Stimulated activated CD8-positive, alpha-beta memory T cell treated with anti-CD3 and anti-CD28 coated beads, Interleukin-12 subunit alpha, Interleukin-12 subunit beta, amount 100 ng/mL, for 24 hours (primary cell): ENCODE data around the gene BRD7.

Experiments
- DNase-seq: peaks from one replicate; pipeline ENCODE4 v3.0.0-alpha.2; 2020; ENCODE audit errors: extremely low read depth

BRD7 gene

DNA sequence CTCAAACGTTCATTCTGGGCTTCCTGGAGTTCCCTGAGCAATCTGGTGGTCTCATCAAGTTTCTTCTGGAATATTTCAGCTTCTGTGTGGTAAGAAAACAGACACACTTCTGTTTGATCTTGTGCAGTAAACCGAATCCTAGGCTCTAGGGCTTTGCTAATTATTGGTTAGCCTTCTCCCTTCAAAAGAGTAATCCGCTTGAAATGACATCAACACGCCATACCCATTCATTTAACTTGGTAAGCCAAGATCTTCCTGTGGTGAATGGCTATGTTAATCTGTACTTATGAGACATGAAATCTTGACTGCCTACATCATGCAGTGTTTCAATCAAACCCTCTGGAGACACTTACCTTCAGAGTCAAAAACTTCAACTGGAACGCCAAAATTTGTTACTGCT, 48.5 kb downstream of the BRD7 start:
- no peak for DNase-seq

DNA sequence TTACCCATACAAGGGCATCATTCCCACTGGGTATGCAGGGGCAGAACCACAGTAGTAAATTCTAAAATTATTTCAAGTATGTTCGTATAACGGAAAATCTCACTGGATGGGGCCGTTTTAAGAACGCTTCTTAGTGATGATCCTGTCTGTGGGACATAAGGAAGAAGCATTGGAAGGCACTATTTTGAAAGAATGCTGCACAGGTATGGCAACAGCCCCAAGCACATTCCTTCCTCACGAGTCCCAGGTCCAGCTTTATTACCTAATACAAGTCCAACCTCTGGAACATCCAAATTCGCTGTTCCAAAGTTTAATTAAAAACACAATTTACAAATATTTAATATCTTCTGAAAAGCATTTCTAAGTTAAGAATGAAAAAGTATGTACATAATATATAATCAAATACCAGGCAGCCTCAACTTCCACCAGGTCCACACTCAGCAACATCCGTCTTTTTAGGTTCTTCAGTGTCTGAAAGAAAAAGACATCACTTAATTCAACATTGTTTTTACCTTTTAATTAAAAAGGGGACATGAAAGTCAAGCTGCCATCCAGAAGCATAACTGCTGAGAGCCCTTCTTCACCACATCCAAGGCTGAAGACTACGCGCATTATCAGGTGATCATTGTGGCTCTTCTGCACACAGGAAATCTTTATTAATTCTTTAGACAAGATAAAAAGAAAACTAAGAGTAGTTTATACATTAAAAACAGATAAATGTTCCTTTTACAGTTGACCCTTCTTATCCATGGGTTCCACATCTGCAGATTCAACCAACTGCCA, 49.8 kb downstream of the BRD7 start:
- DNase-seq, result no peak

DNA sequence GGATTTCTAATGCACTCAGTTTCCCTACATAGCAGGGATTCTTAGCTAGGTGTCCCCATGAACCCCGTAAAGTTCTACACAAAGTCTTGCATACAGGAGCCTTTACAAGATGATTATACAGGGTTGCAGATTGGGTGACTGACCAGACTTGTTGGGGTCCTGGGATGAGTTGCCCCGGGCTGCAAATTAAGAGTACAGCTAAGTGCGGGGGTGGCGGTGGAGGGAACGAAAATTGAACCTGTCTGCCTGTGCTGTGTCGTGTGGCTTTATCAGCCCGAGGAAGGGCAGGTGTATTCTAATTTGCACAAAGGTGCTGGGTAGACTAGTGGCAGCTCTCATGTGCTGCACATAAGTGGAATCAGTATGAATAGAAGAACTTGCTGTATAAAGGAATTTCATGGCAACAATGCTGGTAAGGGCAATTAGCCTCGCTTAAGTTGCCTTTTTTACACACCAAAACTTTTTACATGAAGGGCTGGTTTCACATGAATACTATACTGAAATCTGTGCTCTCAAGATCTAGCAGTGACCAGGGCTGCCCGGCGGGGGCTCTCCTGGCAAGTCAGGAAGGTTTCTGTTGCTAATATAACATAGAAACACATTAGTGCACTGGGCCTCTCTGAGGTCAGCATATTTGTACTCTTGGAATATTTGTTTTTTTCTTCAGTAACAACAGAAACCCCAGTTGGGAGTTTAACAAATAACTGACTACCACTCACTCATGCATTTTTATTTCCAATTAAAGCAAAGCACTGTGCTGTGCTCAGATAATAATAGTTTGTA, 51.7 kb downstream of the BRD7 start:
- DNase-seq, result no peak

DNA sequence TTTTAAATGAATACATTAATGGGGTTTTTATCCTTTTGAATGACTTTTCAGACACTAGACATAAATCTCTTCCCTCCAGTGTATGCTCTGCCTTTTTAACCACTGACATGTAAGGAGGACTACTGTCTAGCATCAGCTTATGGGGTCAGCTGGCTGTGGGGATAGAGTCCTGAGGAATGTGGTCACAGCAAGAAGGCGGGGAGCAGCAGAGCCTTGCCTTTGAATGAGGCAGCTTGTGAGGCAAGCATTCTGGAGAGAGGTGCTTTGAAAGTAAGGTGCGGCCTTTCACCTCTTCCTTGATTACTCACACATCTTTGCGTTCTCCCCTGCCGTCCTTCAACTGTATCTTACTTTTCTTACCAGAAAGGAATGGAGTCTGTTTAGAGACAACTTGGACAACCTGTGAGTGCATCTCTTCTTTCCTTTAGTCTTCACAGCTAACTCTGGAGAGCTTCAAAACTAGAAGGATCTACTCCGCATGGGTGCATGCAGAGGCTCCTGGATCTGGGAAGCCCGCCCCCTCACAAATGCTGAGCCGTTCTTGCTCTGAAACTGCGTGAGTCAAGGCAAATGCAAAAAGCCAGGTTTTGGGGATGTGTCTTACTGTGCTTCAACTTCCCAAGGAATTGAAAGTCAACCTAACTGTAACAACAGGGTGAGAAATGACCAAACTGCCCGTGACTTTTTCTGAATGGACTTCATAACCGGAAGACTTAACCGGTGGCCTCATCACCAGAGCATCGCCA, 52.5 kb downstream of the BRD7 start:
- no peak for DNase-seq

DNA sequence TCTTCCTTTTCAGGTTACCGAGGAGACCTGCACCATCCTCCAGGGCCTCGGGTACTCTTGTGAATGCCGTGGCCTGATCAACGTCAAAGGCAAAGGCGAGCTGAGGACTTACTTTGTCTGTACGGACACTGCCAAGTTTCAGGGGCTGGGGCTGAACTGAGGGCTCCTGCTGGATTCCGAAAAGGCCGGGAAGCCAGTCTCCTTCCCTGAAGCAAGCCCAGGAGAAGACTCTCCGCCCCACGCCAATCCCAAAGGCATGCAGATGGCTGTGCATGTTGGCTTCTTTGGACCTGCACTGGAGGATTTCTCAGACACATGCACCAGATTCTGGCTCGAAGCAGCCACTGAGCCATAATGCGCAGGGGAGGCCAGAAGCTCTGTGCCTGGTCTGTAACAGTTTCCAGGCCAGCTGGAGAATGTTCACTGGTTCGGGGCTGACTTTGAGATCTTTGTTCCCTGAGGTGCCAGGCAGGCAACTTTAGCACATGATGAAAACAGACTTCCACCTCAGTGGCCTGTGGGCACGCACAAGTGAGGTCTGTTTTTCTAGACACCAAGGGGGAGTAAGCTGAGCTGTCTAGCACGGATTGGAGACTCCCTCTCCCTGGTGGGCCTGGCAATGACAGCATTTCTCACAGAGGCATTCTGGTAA, 53.3 kb downstream of the BRD7 start:
- DNase-seq, result no peak

DNA sequence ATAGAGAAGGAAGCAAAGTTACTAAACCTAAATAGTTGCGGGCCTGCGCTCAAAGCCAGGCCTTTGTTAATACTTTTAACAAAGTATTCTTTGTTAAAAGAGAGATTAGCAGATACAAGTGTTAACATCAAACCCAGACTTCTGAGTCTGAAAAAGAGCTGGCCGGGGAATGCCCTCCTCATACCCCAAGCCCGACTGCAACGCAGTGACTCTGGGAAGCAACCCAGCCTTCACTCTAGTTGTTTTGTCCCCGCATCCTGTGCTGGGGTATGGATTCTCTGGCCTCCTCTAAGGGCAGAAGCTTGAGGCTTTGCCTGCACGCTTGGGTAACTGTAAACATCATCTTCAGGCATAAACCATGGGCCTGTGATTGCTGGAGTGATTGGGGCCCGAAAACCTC, 54.1 kb downstream of the BRD7 start:
- DNase-seq, result no peak

DNA sequence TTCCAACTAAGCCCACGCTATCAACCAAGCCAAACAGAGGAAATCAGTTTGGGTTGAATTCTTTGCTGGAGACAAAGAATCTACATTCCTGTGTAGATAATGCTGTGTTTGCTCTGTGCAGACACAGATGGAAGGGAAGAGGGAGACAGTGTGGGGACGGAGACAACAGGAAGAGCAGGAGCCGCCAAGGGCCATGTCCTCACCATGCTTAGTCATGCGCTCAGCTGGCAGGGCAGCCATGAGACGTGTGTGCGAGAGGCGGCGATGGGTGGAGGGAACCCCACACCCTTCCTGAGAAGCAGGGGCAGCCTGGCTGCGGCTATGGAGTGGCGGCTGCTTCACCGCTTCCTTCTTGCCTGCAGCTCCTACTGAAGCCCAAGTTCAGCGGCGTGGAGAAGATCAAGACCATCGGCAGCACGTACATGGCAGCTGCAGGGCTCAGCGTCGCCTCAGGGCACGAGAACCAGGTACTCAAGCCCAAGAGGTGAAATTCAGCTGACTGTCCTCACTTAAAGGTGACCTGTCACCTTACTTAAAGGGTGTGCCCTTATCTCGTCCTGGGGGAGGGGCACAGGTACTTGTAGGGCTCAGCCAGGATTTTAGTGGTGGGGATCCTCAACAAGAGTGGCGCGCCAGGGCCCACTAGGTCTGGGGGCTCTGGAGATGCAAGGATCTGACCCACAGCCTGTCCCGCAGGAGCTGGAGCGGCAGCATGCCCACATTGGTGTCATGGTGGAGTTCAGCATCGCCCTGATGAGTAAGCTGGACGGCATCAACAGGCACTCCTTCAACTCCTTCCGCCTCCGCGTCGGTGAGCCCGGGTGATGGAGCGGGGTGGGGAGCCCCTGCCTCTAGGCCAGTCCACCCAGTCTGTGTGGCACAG, 55.0 kb downstream of the BRD7 start:
- DNase-seq, result no peak

DNA sequence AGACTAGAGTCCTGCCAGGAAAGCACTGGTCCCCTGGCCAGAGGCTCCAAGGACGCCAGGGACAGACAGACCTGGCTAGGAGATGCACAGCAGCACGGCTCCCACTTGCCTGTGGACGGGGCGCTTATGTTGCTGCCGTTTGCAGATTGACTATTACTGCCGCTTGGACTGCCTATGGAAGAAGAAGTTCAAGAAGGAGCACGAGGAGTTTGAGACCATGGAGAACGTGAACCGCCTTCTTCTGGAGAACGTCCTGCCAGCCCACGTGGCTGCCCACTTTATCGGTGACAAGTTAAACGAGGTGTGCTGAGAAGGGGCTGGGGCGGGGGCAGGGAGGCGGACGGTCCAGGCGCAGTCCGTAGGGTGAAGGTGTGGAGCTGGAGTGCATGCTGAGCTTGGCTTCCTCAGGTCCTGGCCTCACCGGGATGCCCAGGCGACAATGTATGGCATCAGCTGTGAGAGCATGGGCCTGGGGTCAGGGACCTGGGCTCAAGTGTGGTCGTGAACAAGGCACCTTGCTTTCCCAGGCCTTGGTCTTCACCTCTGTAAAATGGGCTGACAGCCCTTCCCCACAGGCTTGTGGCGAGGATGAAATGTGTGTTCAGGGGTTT, 56.8 kb downstream of the BRD7 start:
- DNase-seq, result no peak

DNA sequence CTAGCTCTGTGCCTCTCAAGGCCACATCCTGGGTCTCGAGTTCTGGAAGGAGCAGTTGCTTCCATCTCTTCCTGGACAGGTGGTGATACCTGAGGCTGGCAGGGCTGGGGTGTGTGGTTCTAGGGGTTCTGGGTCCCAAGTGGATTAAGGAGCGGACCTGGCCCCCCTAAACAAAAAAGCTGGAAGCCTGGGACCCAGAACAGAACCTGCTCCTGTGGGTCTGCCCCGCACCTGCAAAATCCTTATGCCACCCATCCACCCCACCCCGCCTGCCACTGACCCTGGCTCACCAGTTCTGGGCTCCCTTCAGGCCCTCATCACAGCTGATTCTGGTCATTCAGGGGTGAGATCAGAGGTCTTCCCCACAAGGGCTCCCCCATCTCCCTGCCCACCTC, 57.7 kb downstream of the BRD7 start:
- no peak for DNase-seq

DNA sequence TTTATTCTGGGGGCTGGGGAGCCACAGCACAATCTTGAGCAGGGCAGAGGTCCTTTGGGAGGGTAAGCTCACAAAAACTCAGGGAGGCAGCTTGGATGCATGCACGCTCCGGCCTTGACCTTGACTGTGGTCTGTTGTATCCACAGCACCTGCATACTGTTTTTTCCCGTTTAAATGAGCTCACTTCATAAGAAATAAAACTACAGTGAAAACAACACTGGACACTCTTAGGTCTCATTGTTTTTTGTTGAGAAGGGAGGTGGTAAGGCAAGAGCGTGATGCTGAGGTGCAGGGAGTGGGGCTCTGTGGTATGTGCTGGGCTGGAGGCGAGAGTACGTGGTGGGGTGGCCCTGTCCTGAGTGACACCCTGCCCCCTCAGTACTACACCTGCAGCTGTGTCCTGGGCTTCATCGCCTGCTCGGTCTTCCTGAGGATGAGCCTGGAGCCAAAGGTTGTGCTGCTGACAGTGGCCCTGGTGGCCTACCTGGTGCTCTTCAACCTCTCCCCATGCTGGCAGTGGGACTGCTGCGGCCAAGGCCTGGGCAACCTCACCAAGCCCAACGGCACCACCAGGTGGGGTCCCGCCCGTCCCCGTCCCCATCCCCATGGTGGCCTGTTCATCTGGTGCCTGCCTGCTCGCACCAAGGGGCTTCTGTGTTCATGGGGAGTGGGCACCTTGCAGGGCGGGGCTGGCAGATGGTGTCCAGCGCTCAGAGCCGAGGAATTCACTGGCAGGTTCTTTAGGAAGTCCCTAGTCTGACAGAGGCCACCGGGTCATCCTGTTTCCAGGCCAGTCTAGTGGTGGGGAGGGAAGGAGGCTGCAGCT, 58.3 kb downstream of the BRD7 start:
- DNase-seq, result no peak

DNA sequence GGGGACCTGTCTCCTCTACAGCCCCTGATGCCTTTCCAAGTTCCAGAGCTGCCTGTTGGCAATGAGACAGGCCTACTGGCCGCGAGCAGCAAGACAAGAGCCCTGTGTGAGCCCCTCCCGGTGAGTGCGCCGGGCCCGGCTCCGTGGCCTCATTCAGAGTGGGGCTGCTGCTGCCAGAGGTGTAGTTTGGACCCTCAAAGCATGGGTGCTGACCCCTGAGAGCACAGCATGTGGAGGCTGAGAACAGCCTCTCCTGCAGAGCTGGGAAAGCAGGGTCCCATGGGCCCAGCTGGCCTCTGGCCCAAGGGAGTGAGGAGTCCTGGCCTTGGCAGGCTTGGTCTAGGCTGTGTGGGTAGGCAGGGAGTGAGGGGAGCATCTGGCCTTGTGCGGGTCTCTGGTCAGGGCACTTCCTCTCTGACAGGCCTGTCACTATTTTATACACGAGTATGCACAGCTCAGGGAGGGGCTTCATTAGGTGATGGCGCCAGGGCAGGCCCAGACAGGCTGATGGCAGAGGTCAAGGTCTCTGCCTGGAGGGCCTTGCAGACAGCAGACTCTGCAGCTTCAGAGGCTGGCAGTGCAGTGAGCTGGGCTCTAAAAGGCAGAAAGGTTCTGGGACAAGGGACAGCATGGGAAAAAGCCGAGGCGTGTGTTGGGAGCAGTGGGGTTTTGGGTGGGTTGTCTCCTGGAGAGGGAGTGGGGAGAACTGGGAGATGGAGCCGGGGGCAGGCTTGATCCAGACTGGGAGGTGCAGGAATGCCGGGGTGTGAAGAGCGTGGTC, 59.1 kb downstream of the BRD7 start:
- no peak for DNase-seq

DNA sequence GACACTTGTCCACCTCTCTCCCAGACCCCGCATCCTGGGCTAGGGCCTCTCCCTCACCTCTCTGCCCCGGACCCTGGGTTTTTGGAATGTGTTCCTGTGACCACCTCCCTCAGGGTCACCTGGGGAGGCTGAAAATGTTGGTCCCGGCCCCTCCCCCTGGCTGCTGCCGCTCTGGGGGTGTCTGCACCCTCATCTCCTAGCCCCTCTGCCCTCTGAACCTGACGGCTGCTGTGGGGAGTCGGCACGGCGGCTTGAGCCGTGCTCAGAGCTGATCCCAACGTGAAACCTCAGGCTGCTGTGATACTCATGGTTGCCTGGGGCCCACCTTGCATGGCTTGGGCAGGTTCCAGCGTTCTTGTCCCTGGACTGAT, 59.6 kb downstream of the BRD7 start:
- no peak for DNase-seq

DNA sequence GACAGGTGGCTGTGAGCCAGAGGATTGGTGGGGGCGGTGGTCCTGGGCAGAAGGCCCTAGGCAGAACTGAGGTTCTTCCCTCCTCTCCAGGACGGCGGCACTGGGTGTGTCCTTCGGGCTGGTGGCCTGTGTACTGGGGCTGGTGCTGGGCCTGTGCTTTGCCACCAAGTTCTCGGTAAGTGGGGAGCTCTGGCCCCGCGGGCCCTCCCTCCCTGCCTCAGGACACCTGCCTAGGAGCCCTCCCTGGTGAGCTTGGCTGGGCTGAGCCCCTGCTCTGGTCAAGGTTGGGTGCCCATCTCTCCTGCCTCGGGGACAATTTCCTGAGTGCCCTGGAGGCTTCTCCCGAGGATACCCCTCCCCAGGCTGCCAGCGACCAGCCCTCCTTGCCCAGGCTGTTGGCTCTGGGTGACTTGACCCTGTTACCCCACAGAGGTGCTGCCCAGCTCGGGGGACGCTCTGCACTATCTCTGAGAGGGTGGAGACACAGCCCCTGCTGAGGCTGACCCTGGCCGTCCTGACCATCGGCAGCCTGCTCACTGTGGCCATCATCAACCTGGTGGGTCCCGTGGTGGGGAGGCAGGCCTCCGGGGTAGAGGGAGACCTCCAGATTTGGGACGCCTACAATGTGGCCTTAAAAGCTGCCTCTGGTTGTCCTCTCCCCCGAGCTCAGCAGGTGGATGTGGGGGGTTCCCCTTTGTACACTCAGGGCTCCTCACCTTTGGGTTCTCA, 60.4 kb downstream of the BRD7 start:
- no peak for DNase-seq

DNA sequence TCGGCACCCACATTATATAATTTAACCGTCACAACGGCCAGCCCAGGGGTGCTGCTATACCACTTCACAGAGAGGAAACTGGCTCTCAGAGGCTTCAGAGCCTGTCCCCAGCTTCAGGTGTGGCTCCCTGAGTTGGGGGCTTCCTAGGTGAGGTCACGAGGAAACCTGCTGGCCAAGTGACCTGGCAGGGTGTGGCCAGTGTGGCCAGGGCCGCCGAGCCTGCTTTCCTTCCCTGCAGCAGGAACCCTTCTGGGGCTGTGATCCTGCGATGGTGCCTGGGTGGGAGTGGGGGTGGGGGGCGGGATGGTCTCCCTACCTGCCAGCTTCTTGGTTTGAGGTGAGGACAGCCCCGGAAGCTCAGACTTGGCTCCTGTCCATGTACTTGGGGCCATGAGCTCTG, 62.5 kb downstream of the BRD7 start:
- no peak for DNase-seq

DNA sequence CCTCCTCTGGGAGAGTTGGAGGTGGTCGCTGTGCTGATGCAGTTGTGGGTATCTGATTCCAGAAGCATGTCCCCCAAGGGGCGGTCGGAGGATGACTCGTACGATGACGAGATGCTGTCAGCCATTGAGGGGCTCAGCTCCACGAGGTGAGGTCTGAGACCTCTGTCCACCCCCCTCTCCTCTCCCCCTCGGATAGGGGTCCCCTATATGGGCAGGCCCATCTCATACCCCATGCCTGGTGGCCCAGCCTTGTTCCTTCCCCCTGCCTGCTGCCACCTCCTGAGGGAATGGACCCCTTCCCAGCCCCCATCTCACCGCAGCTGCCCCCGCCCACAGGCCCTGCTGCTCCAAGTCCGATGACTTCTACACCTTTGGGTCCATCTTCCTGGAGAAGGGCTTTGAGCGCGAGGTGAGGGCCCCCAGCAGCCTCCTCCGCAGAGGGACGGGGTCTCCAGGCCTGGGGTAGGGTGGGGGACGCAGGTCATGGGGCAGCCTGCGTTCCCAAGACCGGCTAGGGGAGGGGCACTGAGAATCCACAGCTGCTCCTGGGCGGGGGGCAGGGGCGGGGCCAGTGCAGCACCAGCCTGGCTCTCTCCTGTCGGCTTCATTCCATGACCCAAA, 63.2 kb downstream of the BRD7 start:
- DNase-seq, result no peak

DNA sequence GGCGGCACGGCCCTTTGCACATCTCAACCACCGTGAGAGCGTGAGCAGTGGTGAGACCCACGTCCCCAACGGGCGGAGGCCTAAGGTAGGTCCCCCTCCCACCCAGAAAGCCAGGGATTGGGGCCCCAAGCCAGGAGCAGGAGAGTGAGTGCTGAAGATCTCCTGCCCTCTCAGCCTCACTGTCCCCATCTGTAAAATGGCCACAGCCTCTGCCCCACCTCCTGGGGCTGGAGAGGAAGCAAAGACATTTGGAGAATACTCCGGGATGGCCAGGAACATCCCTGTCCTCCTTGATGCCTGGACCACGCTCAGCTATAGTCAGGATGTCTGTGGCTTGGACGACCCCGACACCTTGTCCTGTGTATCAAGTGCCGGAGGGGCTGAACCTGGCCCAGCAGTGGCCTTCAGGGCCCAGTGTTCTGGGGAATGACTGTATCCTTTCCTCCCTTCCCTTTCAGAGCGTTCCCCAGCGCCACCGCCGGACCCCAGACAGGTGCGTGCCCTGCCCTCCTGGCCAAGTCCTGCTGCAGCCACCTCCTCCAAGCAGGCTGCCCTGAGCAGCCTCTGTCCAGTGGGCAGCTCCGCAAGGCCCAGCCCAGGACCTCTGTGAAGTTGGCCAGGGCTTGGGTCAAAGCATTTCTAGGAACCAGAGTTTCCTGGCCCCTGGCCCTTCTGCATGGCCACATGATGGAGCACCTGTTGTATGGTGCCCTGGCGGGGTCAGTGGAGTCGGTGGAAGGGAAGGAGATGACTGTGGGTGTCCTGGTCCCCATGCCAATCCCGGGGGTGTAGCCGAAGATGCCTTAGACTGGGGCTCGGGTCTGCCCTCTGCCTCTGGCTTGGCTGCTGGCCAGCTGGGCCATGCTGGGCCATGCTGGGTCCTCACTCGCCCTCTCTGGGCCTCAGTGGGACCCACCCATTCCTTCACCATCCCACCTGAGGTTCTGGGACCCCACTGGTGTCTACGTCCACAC, 64.0 kb downstream of the BRD7 start:
- DNase-seq, result no peak
